HepG2 (cell line): ENCODE data around the gene WFDC5. TPM values are rescaled to one million over a fixed set of nuclear protein-coding genes. Genes with fewer than 3 reads are reported as not detected.

Experiments
- ATAC-seq: fragments of 200-7000 bp; cut with Tn5 transposase; 3 replicates; pipeline ENCODE4 v1.9.1; 2020; ENCODE audit warnings: mild to moderate bottlenecking, moderate library complexity
- BruUV-seq: library from RNA; stranded (reverse); fragments of 400-500 nt; replicated peaks from 2 replicates; lab custom pipeline; 2021; lab: Mats Ljungman, UMichigan
- CTCF ChIA-PET: fragments of 300-600 bp; formaldehyde crosslinking; extraction: SDS; loops from one replicate; lab custom pipeline; 2021; ENCODE audit warnings: low total read pairs, inconsistent platforms, low intra/inter-chr PET ratio; lab: Yijun Ruan, JAX
- POLR2A ChIA-PET: fragments of 350-600 bp; sonication (Branson Sonifier 250); formaldehyde crosslinking; loops from one replicate; lab custom pipeline; 2020; ENCODE audit warnings: antibody characterized with exemption, inconsistent platforms; lab: Yijun Ruan, JAX
- DNase-seq: peaks from one replicate; pipeline ENCODE4 v3.0.0-alpha.2; 2015; ENCODE audit warnings: low spot score
- FAIRE-seq: peaks from 3 replicates; lab custom pipeline; 2011; peaks lifted over from hg19 to GRCh38; lab: Jason Lieb, UNC
- H2AFZ ChIP-seq: one replicate; pipeline ENCODE4 v1.6.1; 2011; ENCODE audit warnings: low read length, inconsistent platforms
- H3K27ac ChIP-seq: fragments of 300-600 bp; 3 replicates; pipeline ENCODE4 v1.8.0; 2011; ENCODE audit warnings: mixed run types, mild to moderate bottlenecking, mixed read lengths, low read length, inconsistent platforms; ENCODE audit not compliant: insufficient read depth; ENCODE audit errors: extremely low read length
- H3K27me3 ChIP-seq, 2 experiments: fragments of 200-600 bp in 1 of 2; 2 replicates in 1 of 2; 3 replicates in 1 of 2; pipeline versions ENCODE4 v1.6.0 to v1.8.0; 2011; ENCODE audit warnings: low read length in 2 of 2, mild to moderate bottlenecking in 2 of 2, moderate library complexity in 2 of 2, inconsistent platforms in 1 of 2; ENCODE audit not compliant: insufficient read depth in 2 of 2, control insufficient read depth in 1 of 2
- H3K36me3 ChIP-seq, 2 experiments: fragments of 200-600 bp in 1 of 2; replicated peaks in 1 of 2; 2 replicates in 1 of 2; 3 replicates in 1 of 2; pipeline versions ENCODE4 v1.5.1 to v1.8.0; 2011; ENCODE audit warnings: low read length in 2 of 2, inconsistent platforms in 1 of 2; ENCODE audit not compliant: insufficient read depth in 2 of 2, control insufficient read depth in 1 of 2
- H3K4me1 ChIP-seq: 2 replicates; pipeline ENCODE4 v1.5.1; 2012; ENCODE audit warnings: low read length, inconsistent platforms; ENCODE audit not compliant: insufficient read depth
- H3K4me2 ChIP-seq: 2 replicates; pipeline ENCODE4 v1.6.0; 2011; ENCODE audit warnings: low read depth, low read length, inconsistent platforms
- H3K4me3 ChIP-seq, 3 experiments: fragments of 200-600 bp in 1 of 3; sonication (generic), shearing (Covaris generic) in 1 of 3; replicated peaks in 1 of 3; 2 replicates each; pipeline ENCODE4 v1.5.1; 2011 to 2016; ENCODE audit warnings: low read length in 3 of 3, inconsistent platforms in 2 of 3, low read depth in 2 of 3, mild to moderate bottlenecking in 2 of 3, control low read depth in 1 of 3, mixed read lengths in 1 of 3; ENCODE audit not compliant: insufficient read depth in 1 of 3
- H3K79me2 ChIP-seq: one replicate; pipeline ENCODE4 v1.6.1; 2011; ENCODE audit warnings: low read length, inconsistent platforms; ENCODE audit not compliant: insufficient read depth
- H3K9ac ChIP-seq: 2 replicates; pipeline ENCODE4 v1.6.0; 2011; ENCODE audit warnings: mild to moderate bottlenecking, low read depth, low read length, inconsistent platforms; ENCODE audit not compliant: insufficient read depth
- H3K9me3 ChIP-seq: 2 replicates; pipeline ENCODE4 v1.5.1; 2012; ENCODE audit warnings: mild to moderate bottlenecking, low read length
- H4K20me1 ChIP-seq: 2 replicates; pipeline ENCODE4 v1.6.0; 2011; ENCODE audit warnings: inconsistent platforms, mild to moderate bottlenecking, low read length, moderate library complexity; ENCODE audit not compliant: insufficient read depth
- E2F5 ChIP-seq: sonication (generic); formaldehyde crosslinking; conservative IDR thresholded peaks from 2 replicates; pipeline ENCODE4 v1.4.0; 2020; ENCODE audit warnings: missing genetic modification reagents
- NCOA2 ChIP-seq: sonication (generic); formaldehyde crosslinking; IDR thresholded peaks from 2 replicates; pipeline ENCODE4 v1.8.0; 2022; ENCODE audit warnings: inconsistent platforms
- NFIB ChIP-seq: sonication (generic); formaldehyde crosslinking; IDR thresholded peaks from 2 replicates; pipeline ENCODE4 v1.9.0; 2021; ENCODE audit warnings: missing genetic modification reagents, mild to moderate bottlenecking, borderline replicate concordance
- NR3C1 ChIP-seq: sonication (generic); formaldehyde crosslinking; IDR thresholded peaks from 2 replicates; pipeline ENCODE4 v1.4.0; 2020; ENCODE audit warnings: missing genetic modification reagents
- RARA ChIP-seq: IDR thresholded peaks from 2 replicates; pipeline ENCODE4 v1.6.1; 2016; ENCODE audit warnings: missing genetic modification reagents, missing compliant biosample characterization
- SETDB1 ChIP-seq: sonication (generic); formaldehyde crosslinking; IDR thresholded peaks from 2 replicates; pipeline ENCODE4 v1.5.1; 2020; ENCODE audit warnings: missing genetic modification reagents, mild to moderate bottlenecking, borderline replicate concordance
- SMC3 ChIP-seq: IDR thresholded peaks from 2 replicates; pipeline ENCODE4 v1.6.1; 2011; ENCODE audit warnings: low read length, improper control_type of control experiment
- SOX5 ChIP-seq: IDR thresholded peaks from 2 replicates; pipeline ENCODE4 v1.6.1; 2016; ENCODE audit warnings: borderline replicate concordance
- SYNCRIP ChIP-seq: fragments of 200-400 bp; formaldehyde crosslinking; IDR thresholded peaks from 2 replicates; pipeline ENCODE4 v1.6.1; 2018; ENCODE audit warnings: mild to moderate bottlenecking, low read depth, low read length; ENCODE audit not compliant: insufficient read depth
- ZNF143 ChIP-seq: sonication (generic); formaldehyde crosslinking; IDR thresholded peaks from 2 replicates; pipeline ENCODE4 v1.4.0; 2020; ENCODE audit warnings: missing genetic modification reagents
- ZNF24 ChIP-seq: fragments of 450-650 bp; IDR thresholded peaks from 2 replicates; pipeline ENCODE4 v1.6.1; 2017; ENCODE audit warnings: antibody characterized with exemption, mild to moderate bottlenecking
- ZNF253 ChIP-seq: sonication (generic); formaldehyde crosslinking; IDR thresholded peaks from 2 replicates; pipeline ENCODE4 v1.8.0; 2022; ENCODE audit warnings: mild to moderate bottlenecking, missing genetic modification reagents, borderline replicate concordance
- ZNF674 ChIP-seq: sonication (generic); formaldehyde crosslinking; IDR thresholded peaks from 2 replicates; pipeline ENCODE4 v1.5.0; 2020; ENCODE audit warnings: low read depth, mild to moderate bottlenecking, missing genetic modification reagents
- ZSCAN12 ChIP-seq: sonication (generic); formaldehyde crosslinking; IDR thresholded peaks from 2 replicates; pipeline ENCODE4 v1.9.0; 2021; ENCODE audit warnings: mild to moderate bottlenecking, missing genetic modification reagents
- WGBS: methylation state at CpG from one replicate; pipeline ENCODE4 v1.1.6; 2017; ENCODE audit warnings: low lambda C conversion rate; 5-methylcytosine and 5-hydroxymethylcytosine counted together
- in situ Hi-C: cut with HindIII; loops from 2 replicates; pipeline ENCODE4 v1.10.0; 2017; ENCODE audit warnings: low pct_unique_long_range_greater_than_20kb; ENCODE audit not compliant: extremely low pct_ligation_motif_present
- intact Hi-C: fragments of 100-400 bp; cut with micrococcal nuclease; formaldehyde crosslinking; loops from one replicate; pipeline ENCODE4 v1.10.0; 2022; ENCODE audit not compliant: unreplicated experiment
- polyA plus RNA-seq, 8 experiments: library from polyadenylated mRNA; depleted of rRNA in 3 of 8; stranded (reverse) in 7 of 8; unstranded in 1 of 8; fragments of >200 nt; fragmentation: Illumina TruSeq in 4 of 8; extraction: Trizol in 4 of 8; gene quantifications; 2 replicates each; pipeline versions ENCODE4 v1.2.1 to v1.2.3, GENCODE V29; 2011 to 2016; ENCODE audit warnings: low read depth in 4 of 8, missing spikeins in 1 of 8, mixed read lengths in 1 of 8; ENCODE audit not compliant: insufficient read depth in 1 of 8
- total RNA-seq, 5 experiments: library from RNA; depleted of rRNA; stranded (reverse); fragments of >200 nt; fragmentation: Illumina TruSeq; extraction: Trizol; gene quantifications; 2 replicates each; pipeline ENCODE4 v1.2.3, GENCODE V29; 2016; ENCODE audit warnings: low read depth in 1 of 5
- TF ChIP-seq, protein P1 (sequence below): sonication (generic); formaldehyde crosslinking; IDR thresholded peaks from 2 replicates; pipeline ENCODE4 v1.4.0; 2020; ENCODE audit warnings: missing genetic modification reagents
- TF ChIP-seq, protein P2 (sequence below): sonication (generic); formaldehyde crosslinking; IDR thresholded peaks from 2 replicates; pipeline ENCODE4 v1.4.0; 2020; ENCODE audit warnings: missing genetic modification reagents

The WFDC5 gene
- total and polyA plus RNA-seq, 2 of the 13 experiments (the other 11 are each of a cell fraction or from before 2014, with no cell fraction given), result not detected

DNA sequence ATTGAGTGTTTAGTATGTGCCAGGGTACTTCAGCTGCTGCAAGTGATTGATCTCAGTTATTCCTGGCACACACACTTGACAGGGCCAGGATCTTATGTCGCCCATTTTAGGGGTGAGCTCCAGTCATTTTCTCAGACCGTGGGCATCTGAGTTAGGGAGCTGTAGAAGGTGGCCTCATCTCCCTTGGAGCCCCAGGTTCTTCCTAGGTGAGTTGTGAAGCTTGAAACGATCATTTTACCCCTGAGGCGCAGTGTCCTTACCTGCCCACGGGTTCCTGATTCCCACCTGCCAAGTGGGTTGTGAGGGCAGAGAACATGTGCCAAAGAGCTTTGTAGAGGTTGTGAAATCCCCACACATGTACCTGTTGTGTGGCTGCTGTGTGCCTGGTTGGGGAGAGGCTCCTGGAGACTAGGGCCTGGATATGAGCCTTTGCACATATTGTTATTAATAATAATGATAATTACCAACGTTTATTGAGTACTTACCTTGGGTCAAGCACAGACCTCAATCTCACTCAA, 13.6 kb downstream of the WFDC5 start:
- H3K4me1 ChIP-seq, result peaks cover 12% of the 10 kb centered on the region
- POLR2A ChIA-PET, result no interaction called here
- BruUV-seq, result no TSS peak
- peak overlapping the region; percentile 75 for H3K4me2 ChIP-seq
- FAIRE-seq, result no peak
- H3K4me3 ChIP-seq, result peak overlapping the region in 2 of 3 experiments; percentile 55 to 69; a peak in 4 of 6 replicates
- no peaks in the 10 kb centered on the region for H3K9me3 ChIP-seq
- no peak; the same call in 2 of the 3 replicates for ATAC-seq
- H2AFZ ChIP-seq, result no peak overlapping the region
- no peaks in the 10 kb centered on the region for H3K79me2 ChIP-seq
- H3K36me3 ChIP-seq, result no peaks in the 10 kb centered on the region
- H4K20me1 ChIP-seq, result no peaks in the 10 kb centered on the region
- in situ Hi-C loops (no loop called here), intact Hi-C loops (no loop called here)
- CTCF ChIA-PET, result no interaction called here
- H3K27me3 ChIP-seq, result peaks cover 1 to 38% of the 10 kb centered on the region in 2 experiments
- no peak overlapping the region; the same call in 1 of the 2 replicates for H3K9ac ChIP-seq
- no peak for DNase-seq
- no peak overlapping the region for H3K27ac ChIP-seq
- WGBS, result 55% methylated on average over 5 of the region's 6 CpGs
- TF ChIP-seq, protein P1, sequence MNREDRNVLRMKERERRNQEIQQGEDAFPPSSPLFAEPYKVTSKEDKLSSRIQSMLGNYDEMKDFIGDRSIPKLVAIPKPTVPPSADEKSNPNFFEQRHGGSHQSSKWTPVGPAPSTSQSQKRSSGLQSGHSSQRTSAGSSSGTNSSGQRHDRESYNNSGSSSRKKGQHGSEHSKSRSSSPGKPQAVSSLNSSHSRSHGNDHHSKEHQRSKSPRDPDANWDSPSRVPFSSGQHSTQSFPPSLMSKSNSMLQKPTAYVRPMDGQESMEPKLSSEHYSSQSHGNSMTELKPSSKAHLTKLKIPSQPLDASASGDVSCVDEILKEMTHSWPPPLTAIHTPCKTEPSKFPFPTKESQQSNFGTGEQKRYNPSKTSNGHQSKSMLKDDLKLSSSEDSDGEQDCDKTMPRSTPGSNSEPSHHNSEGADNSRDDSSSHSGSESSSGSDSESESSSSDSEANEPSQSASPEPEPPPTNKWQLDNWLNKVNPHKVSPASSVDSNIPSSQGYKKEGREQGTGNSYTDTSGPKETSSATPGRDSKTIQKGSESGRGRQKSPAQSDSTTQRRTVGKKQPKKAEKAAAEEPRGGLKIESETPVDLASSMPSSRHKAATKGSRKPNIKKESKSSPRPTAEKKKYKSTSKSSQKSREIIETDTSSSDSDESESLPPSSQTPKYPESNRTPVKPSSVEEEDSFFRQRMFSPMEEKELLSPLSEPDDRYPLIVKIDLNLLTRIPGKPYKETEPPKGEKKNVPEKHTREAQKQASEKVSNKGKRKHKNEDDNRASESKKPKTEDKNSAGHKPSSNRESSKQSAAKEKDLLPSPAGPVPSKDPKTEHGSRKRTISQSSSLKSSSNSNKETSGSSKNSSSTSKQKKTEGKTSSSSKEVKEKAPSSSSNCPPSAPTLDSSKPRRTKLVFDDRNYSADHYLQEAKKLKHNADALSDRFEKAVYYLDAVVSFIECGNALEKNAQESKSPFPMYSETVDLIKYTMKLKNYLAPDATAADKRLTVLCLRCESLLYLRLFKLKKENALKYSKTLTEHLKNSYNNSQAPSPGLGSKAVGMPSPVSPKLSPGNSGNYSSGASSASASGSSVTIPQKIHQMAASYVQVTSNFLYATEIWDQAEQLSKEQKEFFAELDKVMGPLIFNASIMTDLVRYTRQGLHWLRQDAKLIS (CRISPR knock-in tag), result no peak
- TF ChIP-seq RARA, result no peak
- TF ChIP-seq NR3C1 (CRISPR knock-in tag), result no peak
- TF ChIP-seq ZNF253, result no peak
- no peak for TF ChIP-seq ZSCAN12
- TF ChIP-seq SYNCRIP, result no peak
- TF ChIP-seq NFIB, result no peak
- no peak for TF ChIP-seq SOX5
- TF ChIP-seq ZNF24, result no peak
- TF ChIP-seq, protein P2, sequence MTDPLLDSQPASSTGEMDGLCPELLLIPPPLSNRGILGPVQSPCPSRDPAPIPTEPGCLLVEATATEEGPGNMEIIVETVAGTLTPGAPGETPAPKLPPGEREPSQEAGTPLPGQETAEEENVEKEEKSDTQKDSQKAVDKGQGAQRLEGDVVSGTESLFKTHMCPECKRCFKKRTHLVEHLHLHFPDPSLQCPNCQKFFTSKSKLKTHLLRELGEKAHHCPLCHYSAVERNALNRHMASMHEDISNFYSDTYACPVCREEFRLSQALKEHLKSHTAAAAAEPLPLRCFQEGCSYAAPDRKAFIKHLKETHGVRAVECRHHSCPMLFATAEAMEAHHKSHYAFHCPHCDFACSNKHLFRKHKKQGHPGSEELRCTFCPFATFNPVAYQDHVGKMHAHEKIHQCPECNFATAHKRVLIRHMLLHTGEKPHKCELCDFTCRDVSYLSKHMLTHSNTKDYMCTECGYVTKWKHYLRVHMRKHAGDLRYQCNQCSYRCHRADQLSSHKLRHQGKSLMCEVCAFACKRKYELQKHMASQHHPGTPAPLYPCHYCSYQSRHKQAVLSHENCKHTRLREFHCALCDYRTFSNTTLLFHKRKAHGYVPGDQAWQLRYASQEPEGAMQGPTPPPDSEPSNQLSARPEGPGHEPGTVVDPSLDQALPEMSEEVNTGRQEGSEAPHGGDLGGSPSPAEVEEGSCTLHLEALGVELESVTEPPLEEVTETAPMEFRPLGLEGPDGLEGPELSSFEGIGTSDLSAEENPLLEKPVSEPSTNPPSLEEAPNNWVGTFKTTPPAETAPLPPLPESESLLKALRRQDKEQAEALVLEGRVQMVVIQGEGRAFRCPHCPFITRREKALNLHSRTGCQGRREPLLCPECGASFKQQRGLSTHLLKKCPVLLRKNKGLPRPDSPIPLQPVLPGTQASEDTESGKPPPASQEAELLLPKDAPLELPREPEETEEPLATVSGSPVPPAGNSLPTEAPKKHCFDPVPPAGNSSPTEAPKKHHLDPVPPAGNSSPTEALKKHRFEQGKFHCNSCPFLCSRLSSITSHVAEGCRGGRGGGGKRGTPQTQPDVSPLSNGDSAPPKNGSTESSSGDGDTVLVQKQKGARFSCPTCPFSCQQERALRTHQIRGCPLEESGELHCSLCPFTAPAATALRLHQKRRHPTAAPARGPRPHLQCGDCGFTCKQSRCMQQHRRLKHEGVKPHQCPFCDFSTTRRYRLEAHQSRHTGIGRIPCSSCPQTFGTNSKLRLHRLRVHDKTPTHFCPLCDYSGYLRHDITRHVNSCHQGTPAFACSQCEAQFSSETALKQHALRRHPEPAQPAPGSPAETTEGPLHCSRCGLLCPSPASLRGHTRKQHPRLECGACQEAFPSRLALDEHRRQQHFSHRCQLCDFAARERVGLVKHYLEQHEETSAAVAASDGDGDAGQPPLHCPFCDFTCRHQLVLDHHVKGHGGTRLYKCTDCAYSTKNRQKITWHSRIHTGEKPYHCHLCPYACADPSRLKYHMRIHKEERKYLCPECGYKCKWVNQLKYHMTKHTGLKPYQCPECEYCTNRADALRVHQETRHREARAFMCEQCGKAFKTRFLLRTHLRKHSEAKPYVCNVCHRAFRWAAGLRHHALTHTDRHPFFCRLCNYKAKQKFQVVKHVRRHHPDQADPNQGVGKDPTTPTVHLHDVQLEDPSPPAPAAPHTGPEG (CRISPR knock-in tag), result no peak
- no peak for TF ChIP-seq ZNF143 (CRISPR knock-in tag)
- TF ChIP-seq SETDB1, result no peak
- TF ChIP-seq NCOA2, result no peak
- TF ChIP-seq ZNF674 (CRISPR knock-in tag), result no peak
- TF ChIP-seq SMC3, result no peak
- TF ChIP-seq E2F5, result no peak
